GM19397 (cell line): ENCODE results near the gene EYS.

Source experiments
- ATAC-seq: cut with Tn5 transposase; IDR thresholded peaks from one replicate; pipeline ENCODE4 v1.9.1; 2021; ENCODE audit warnings: mild to moderate bottlenecking, moderate library complexity; ENCODE audit not compliant: unreplicated experiment

EYS gene

GRCh38 chr6:64874776-64875175 is 832.2 kb downstream of the EYS start:
- no peak for ATAC-seq

GRCh38 chr6:64872633-64873032 is 834.4 kb downstream of the EYS start:
- no peak for ATAC-seq

GRCh38 chr6:64861039-64861651 is 845.9 kb downstream of the EYS start:
- ATAC-seq: no peak

GRCh38 chr6:64860203-64860602 is 846.8 kb downstream of the EYS start:
- ATAC-seq: no peak

GRCh38 chr6:64850121-64850520 is 856.9 kb downstream of the EYS start:
- ATAC-seq: no peak

GRCh38 chr6:64848467-64848866 is 858.6 kb downstream of the EYS start:
- ATAC-seq: no peak

- no peak for ATAC-seq
Measured at GRCh38 chr6:64847396-64847795, 859.6 kb downstream of the EYS start.

GRCh38 chr6:64838726-64839125 is 868.3 kb downstream of the EYS start:
- ATAC-seq: no peak

- ATAC-seq: no peak
Measured at GRCh38 chr6:64831680-64832079, 875.3 kb downstream of the EYS start.

GRCh38 chr6:64817525-64817924 is 889.5 kb downstream of the EYS start:
- ATAC-seq: no peak

- ATAC-seq: no peak
Measured at GRCh38 chr6:64815718-64816117, 891.3 kb downstream of the EYS start.

GRCh38 chr6:64812138-64812537 is 894.9 kb downstream of the EYS start:
- no peak for ATAC-seq

- no peak for ATAC-seq
Measured at GRCh38 chr6:64811119-64811518, 895.9 kb downstream of the EYS start.

- ATAC-seq: no peak
Measured at GRCh38 chr6:64807785-64808184, 899.2 kb downstream of the EYS start.

- ATAC-seq: no peak
Measured at GRCh38 chr6:64803470-64804166, 903.4 kb downstream of the EYS start.

GRCh38 chr6:64792534-64792933 is 914.5 kb downstream of the EYS start:
- ATAC-seq: no peak

GRCh38 chr6:64789476-64789875 is 917.5 kb downstream of the EYS start:
- ATAC-seq: no peak

- no peak for ATAC-seq
Measured at GRCh38 chr6:64786736-64787135, 920.3 kb downstream of the EYS start.

- no peak for ATAC-seq
Measured at GRCh38 chr6:64782877-64783276, 924.1 kb downstream of the EYS start.

- no peak for ATAC-seq
Measured at GRCh38 chr6:64777941-64778785, 928.9 kb downstream of the EYS start.

GRCh38 chr6:64776359-64776758 is 930.7 kb downstream of the EYS start:
- no peak for ATAC-seq

GRCh38 chr6:64774881-64775280 is 932.1 kb downstream of the EYS start:
- ATAC-seq: no peak
